ENCODE results near the gene C11orf97. TPM values are rescaled to one million over a fixed set of nuclear protein-coding genes. Genes with fewer than 3 reads are reported as not detected.
A peak's percentile ranks its signal among the peaks of the same experiment; 100 is the strongest.
"Not testable (repeated sequence)": the region's sequence is repeated elsewhere in the genome, so short reads cannot be mapped to it uniquely, and the experiment has no call there.

The C11orf97 gene
- total RNA-seq: not detected in 2 replicates
- not detected for polyA plus RNA-seq (2012)

- peak; percentile 56 for DNase-seq (ENCODE audit: low read depth)
These were observed at the start of gene C11orf97 for GRCh38 chr11:94511932-94512781. C11orf97 (plus strand) TSS chr11:94512461; CDS start chr11:94512529, 68 bp downstream.

- DNase-seq (ENCODE audit: low read depth): no peak
These were observed 42.8 kb upstream of the C11orf97 start for GRCh38 chr11:94469416-94469815.

GRCh38 chr11:94472916-94473799, 39.1 kb upstream of the C11orf97 start:
- peak; percentile 53 for DNase-seq (ENCODE audit: low read depth)

GRCh38 chr11:94477624-94478023, 34.6 kb upstream of the C11orf97 start:
- DNase-seq (ENCODE audit: low read depth): no peak

- DNase-seq (ENCODE audit: low read depth): no peak
These were observed 30.9 kb upstream of the C11orf97 start for GRCh38 chr11:94481342-94481741.

GRCh38 chr11:94486068-94486467, 26.2 kb upstream of the C11orf97 start:
- no peak for DNase-seq (ENCODE audit: low read depth)

GRCh38 chr11:94493281-94494125, 18.8 kb upstream of the C11orf97 start, which contains the start of the genes ANKRD49 and MRE11:
ANKRD49 (plus strand) TSS chr11:94493984; CDS start chr11:94496694, 2,710 bp downstream.
MRE11 (minus strand) TSS chr11:94493844; CDS start chr11:94492801, 1,043 bp downstream.
- peak; percentile 98 for DNase-seq (ENCODE audit: low read depth)

- no peak for DNase-seq (ENCODE audit: low read depth)
These were observed 18.1 kb upstream of the C11orf97 start for GRCh38 chr11:94494126-94494680.

GRCh38 chr11:94500181-94500580, 12.1 kb upstream of the C11orf97 start:
- DNase-seq (ENCODE audit: low read depth): no peak

- no peak for DNase-seq (ENCODE audit: low read depth)
These were observed 10.7 kb upstream of the C11orf97 start for GRCh38 chr11:94501522-94501921.

- peak; percentile 66 for DNase-seq (ENCODE audit: low read depth)
These were observed 7.5 kb upstream of the C11orf97 start for GRCh38 chr11:94504689-94505293.

GRCh38 chr11:94506513-94506912, 5.7 kb upstream of the C11orf97 start:
- not testable (repeated sequence) for DNase-seq (ENCODE audit: low read depth)

- DNase-seq (ENCODE audit: low read depth): no peak
These were observed 4.8 kb upstream of the C11orf97 start for GRCh38 chr11:94507485-94507884.

GRCh38 chr11:94513091-94513490, 830 bp downstream of the C11orf97 start:
- no peak for DNase-seq (ENCODE audit: low read depth)

GRCh38 chr11:94515398-94515797, 3.1 kb downstream of the C11orf97 start:
- DNase-seq (ENCODE audit: low read depth): no peak

- DNase-seq (ENCODE audit: low read depth): no peak
These were observed 4.5 kb downstream of the C11orf97 start for GRCh38 chr11:94516725-94517124.

- DNase-seq (ENCODE audit: low read depth): no peak
These were observed 6.0 kb downstream of the C11orf97 start for GRCh38 chr11:94518300-94518699.

GRCh38 chr11:94519478-94520084, 7.3 kb downstream of the C11orf97 start:
- DNase-seq (ENCODE audit: low read depth): peak; percentile 48

GRCh38 chr11:94521684-94522083, 9.4 kb downstream of the C11orf97 start:
- no peak for DNase-seq (ENCODE audit: low read depth)

GRCh38 chr11:94524341-94524740, 12.1 kb downstream of the C11orf97 start:
- DNase-seq (ENCODE audit: low read depth): no peak
